Measurements from ENCODE around the gene NUDT8.

DNA sequence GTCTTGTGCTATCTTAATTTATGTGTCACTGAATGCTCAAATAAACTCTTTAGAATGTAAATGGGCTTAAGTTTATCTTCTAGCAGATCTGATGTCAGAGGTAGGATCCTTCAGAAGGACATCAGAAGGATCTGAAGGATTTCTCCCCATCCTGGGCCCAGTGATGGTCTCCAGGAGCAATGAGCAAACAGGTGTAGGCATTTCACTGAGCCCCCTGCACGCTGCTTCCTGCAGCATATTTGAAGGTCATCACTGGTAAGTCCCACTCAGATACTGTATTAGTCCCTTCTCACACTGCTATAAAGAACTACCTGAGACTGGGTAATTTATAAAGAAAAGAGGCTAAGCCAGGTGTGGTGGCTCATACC is 41.6 kb downstream of the NUDT8 start:
- TF ChIP-seq, protein P1, sequence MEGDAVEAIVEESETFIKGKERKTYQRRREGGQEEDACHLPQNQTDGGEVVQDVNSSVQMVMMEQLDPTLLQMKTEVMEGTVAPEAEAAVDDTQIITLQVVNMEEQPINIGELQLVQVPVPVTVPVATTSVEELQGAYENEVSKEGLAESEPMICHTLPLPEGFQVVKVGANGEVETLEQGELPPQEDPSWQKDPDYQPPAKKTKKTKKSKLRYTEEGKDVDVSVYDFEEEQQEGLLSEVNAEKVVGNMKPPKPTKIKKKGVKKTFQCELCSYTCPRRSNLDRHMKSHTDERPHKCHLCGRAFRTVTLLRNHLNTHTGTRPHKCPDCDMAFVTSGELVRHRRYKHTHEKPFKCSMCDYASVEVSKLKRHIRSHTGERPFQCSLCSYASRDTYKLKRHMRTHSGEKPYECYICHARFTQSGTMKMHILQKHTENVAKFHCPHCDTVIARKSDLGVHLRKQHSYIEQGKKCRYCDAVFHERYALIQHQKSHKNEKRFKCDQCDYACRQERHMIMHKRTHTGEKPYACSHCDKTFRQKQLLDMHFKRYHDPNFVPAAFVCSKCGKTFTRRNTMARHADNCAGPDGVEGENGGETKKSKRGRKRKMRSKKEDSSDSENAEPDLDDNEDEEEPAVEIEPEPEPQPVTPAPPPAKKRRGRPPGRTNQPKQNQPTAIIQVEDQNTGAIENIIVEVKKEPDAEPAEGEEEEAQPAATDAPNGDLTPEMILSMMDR (IDR thresholded peaks at IDR 0.05) = no peak
- no peak for TF ChIP-seq FOSL2 (IDR thresholded peaks at IDR 0.05)
- no peak for TF ChIP-seq FOSL2 (CRISPR knock-in tag; IDR thresholded peaks at IDR 0.05)
- TF ChIP-seq, protein P2, sequence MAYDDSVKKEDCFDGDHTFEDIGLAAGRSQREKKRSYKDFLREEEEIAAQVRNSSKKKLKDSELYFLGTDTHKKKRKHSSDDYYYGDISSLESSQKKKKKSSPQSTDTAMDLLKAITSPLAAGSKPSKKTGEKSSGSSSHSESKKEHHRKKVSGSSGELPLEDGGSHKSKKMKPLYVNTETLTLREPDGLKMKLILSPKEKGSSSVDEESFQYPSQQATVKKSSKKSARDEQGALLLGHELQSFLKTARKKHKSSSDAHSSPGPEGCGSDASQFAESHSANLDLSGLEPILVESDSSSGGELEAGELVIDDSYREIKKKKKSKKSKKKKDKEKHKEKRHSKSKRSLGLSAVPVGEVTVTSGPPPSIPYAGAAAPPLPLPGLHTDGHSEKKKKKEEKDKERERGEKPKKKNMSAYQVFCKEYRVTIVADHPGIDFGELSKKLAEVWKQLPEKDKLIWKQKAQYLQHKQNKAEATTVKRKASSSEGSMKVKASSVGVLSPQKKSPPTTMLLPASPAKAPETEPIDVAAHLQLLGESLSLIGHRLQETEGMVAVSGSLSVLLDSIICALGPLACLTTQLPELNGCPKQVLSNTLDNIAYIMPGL (CRISPR knock-in tag; IDR thresholded peaks at IDR 0.05; ENCODE audit: borderline replicate concordance) = no peak
- TF ChIP-seq SMC3 (IDR thresholded peaks at IDR 0.05) = no peak
- TF ChIP-seq CHD2 (IDR thresholded peaks at IDR 0.05; ENCODE audit: low read length, partially characterized antibody) = no peak
- no peak for TF ChIP-seq POLR2AphosphoS2 (conservative IDR thresholded peaks at IDR 0.05; ENCODE audit: low read length)
- TF ChIP-seq POLR2A (IDR thresholded peaks at IDR 0.05; ENCODE audit: low read length) = no peak
- TF ChIP-seq, protein P3, sequence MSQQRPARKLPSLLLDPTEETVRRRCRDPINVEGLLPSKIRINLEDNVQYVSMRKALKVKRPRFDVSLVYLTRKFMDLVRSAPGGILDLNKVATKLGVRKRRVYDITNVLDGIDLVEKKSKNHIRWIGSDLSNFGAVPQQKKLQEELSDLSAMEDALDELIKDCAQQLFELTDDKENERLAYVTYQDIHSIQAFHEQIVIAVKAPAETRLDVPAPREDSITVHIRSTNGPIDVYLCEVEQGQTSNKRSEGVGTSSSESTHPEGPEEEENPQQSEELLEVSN (IDR thresholded peaks at IDR 0.05; ENCODE audit: borderline replicate concordance, low read depth) = no peak
- TF ChIP-seq JUN (IDR thresholded peaks at IDR 0.05) = no peak
- TF ChIP-seq EP300 (IDR thresholded peaks at IDR 0.05) = no peak

Data from A549 (cell line).